ENCODE results near the gene ZNF577. TPM values are rescaled to one million over a fixed set of nuclear protein-coding genes. Genes with fewer than 3 reads are reported as not detected.

The ZNF577 gene
- total RNA-seq, 2 donors from 2014 or later: 6.4 to 9.5 TPM

DNA sequence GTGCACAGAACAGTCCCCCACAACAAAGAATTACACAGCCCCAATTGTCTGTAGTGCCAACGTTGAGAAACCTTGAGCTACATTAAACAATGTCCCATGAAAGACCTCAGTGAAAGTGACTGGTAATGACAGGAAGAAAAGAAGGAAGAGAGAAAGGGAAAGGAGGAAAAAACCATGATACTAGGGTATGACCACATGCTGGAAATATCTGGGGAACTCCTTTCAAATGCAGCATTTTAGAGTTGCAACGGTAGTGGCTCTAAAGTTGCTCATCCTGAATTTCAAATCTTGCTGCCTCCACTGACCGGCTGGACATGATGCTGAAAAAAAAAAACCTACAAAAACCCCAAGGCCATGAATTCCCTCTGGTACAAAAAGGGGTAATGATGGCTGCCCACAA, 66.3 kb downstream of the ZNF577 start:
- H3K9me3 ChIP-seq: no peaks in the 10 kb centered on the region
- H3K27me3 ChIP-seq: no peaks in the 10 kb centered on the region
- H3K4me1 ChIP-seq: peaks cover 0 to 6% of the 10 kb centered on the region in 2 donors
- H3K4me3 ChIP-seq: no peak overlapping the region
- DNase-seq (ENCODE audit: low spot score): no peak
- no peaks in the 10 kb centered on the region for H3K36me3 ChIP-seq
- TF ChIP-seq, protein P1, sequence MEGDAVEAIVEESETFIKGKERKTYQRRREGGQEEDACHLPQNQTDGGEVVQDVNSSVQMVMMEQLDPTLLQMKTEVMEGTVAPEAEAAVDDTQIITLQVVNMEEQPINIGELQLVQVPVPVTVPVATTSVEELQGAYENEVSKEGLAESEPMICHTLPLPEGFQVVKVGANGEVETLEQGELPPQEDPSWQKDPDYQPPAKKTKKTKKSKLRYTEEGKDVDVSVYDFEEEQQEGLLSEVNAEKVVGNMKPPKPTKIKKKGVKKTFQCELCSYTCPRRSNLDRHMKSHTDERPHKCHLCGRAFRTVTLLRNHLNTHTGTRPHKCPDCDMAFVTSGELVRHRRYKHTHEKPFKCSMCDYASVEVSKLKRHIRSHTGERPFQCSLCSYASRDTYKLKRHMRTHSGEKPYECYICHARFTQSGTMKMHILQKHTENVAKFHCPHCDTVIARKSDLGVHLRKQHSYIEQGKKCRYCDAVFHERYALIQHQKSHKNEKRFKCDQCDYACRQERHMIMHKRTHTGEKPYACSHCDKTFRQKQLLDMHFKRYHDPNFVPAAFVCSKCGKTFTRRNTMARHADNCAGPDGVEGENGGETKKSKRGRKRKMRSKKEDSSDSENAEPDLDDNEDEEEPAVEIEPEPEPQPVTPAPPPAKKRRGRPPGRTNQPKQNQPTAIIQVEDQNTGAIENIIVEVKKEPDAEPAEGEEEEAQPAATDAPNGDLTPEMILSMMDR (IDR thresholded peaks at IDR 0.05): no peak
- H3K27ac ChIP-seq: no peak overlapping the region

Other genes starting within 250 kb of the ZNF577 start
- under 1 TPM; 0.26 to 0.31 TPM for gene SIGLEC14, start 241.1 kb downstream of the ZNF577 start, total RNA-seq
- 1 to 10 TPM; 3.7 to 6.4 TPM for gene SPACA6, start 194.6 kb downstream of the ZNF577 start, total RNA-seq
- gene HAS1, start 164.0 kb downstream of the ZNF577 start, total RNA-seq: 10 to 100 TPM; 27.0 to 52.0 TPM
- 10 to 100 TPM in 1 of 2 donors, 1 to 10 TPM in 1; 4.4 to 22.7 TPM for gene FPR1, start 136.1 kb downstream of the ZNF577 start, total RNA-seq
- 1 to 10 TPM in 1 of 2 donors, under 1 TPM in 1; 0.30 to 3.9 TPM for gene FPR2, start 126.8 kb downstream of the ZNF577 start, total RNA-seq
- gene FPR3, start 92.8 kb downstream of the ZNF577 start, total RNA-seq: 10 to 100 TPM in 1 of 2 donors, 1 to 10 TPM in 1; 1.4 to 14.7 TPM
- 1 to 10 TPM; 7.2 to 7.4 TPM for gene ZNF649, start 17.1 kb upstream of the ZNF577 start, total RNA-seq
- 1 to 10 TPM; 4.1 to 5.2 TPM for gene ZNF613, start 39.5 kb upstream of the ZNF577 start, total RNA-seq
- gene ZNF350, start 98.9 kb upstream of the ZNF577 start, total RNA-seq: 1 to 10 TPM; 5.7 to 6.5 TPM
- gene ZNF615, start 120.3 kb upstream of the ZNF577 start, total RNA-seq: 10 to 100 TPM; 10.4 to 10.8 TPM
- gene ZNF614, start 140.4 kb upstream of the ZNF577 start, total RNA-seq: 1 to 10 TPM; 6.5 to 6.6 TPM
- gene ZNF432, start 160.9 kb upstream of the ZNF577 start, total RNA-seq: 1 to 10 TPM; 5.4 to 8.6 TPM
- 10 to 100 TPM in 1 of 2 donors, 1 to 10 TPM in 1; 4.8 to 11.0 TPM for gene ZNF841, start 207.8 kb upstream of the ZNF577 start, total RNA-seq